ENCODE measurements around the gene SPTLC3. TPM values are rescaled to one million over a fixed set of nuclear protein-coding genes. Genes with fewer than 3 reads are reported as not detected.

Gene SPTLC3
- total and polyA plus RNA-seq, 2 of the 13 experiments (the other 11 are each of a cell fraction or from before 2014, with no cell fraction given), result 20.5 to 95.6 TPM

DNA sequence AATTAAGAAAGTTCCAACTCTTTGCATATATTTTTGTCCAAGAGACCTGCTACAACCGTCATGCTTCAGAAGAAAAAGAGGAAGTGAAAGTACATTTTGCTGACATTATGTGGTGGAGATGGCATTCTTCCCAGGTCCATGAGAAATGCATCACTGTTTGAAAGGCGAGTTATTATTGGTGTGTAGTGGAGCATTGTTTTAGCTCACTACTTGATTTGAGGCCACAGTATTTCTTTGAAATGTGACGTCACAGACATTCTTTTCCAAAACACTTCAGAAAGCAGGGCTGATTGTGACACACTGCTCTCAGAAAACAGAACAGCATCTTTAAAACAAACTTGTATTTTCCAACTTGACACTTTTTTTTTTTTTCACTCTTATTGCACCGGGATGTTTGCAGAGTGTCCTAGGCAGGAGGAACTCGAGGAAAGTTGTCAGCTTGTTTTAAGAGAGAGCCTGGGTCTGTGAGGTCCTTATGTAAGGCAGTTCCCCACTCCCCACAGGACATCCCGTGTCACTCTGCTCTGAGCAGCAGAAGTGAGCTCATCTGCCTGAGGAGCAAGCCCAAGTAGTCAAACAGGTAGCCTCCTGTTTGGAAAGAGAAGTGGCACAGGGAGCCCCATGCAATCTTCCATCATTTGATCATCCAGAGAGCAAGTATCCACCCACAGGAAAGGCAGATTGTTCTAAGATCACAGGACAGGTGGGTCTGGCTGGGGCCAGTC lies 1.1 kb downstream of the SPTLC3 start (continued):
- TF ChIP-seq ZNF484 (CRISPR knock-in tag; IDR thresholded peaks at IDR 0.05; ENCODE audit: borderline replicate concordance, low read depth), result no peak
- TF ChIP-seq, protein P1, sequence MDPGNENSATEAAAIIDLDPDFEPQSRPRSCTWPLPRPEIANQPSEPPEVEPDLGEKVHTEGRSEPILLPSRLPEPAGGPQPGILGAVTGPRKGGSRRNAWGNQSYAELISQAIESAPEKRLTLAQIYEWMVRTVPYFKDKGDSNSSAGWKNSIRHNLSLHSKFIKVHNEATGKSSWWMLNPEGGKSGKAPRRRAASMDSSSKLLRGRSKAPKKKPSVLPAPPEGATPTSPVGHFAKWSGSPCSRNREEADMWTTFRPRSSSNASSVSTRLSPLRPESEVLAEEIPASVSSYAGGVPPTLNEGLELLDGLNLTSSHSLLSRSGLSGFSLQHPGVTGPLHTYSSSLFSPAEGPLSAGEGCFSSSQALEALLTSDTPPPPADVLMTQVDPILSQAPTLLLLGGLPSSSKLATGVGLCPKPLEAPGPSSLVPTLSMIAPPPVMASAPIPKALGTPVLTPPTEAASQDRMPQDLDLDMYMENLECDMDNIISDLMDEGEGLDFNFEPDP (CRISPR knock-in tag; conservative IDR thresholded peaks at IDR 0.05), result no peak
- no peak for TF ChIP-seq ARNT (IDR thresholded peaks at IDR 0.05)
- TF ChIP-seq ZNF782 (CRISPR knock-in tag; IDR thresholded peaks at IDR 0.05; ENCODE audit: borderline replicate concordance), result no peak
- no peak for TF ChIP-seq ZNF878 (CRISPR knock-in tag; IDR thresholded peaks at IDR 0.05)
- TF ChIP-seq, protein P2, sequence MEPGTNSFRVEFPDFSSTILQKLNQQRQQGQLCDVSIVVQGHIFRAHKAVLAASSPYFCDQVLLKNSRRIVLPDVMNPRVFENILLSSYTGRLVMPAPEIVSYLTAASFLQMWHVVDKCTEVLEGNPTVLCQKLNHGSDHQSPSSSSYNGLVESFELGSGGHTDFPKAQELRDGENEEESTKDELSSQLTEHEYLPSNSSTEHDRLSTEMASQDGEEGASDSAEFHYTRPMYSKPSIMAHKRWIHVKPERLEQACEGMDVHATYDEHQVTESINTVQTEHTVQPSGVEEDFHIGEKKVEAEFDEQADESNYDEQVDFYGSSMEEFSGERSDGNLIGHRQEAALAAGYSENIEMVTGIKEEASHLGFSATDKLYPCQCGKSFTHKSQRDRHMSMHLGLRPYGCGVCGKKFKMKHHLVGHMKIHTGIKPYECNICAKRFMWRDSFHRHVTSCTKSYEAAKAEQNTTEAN (CRISPR knock-in tag; conservative IDR thresholded peaks at IDR 0.05), result no peak
- TF ChIP-seq ZFP82 (CRISPR knock-in tag; IDR thresholded peaks at IDR 0.05; ENCODE audit: borderline replicate concordance), result no peak
- TF ChIP-seq, protein P3, sequence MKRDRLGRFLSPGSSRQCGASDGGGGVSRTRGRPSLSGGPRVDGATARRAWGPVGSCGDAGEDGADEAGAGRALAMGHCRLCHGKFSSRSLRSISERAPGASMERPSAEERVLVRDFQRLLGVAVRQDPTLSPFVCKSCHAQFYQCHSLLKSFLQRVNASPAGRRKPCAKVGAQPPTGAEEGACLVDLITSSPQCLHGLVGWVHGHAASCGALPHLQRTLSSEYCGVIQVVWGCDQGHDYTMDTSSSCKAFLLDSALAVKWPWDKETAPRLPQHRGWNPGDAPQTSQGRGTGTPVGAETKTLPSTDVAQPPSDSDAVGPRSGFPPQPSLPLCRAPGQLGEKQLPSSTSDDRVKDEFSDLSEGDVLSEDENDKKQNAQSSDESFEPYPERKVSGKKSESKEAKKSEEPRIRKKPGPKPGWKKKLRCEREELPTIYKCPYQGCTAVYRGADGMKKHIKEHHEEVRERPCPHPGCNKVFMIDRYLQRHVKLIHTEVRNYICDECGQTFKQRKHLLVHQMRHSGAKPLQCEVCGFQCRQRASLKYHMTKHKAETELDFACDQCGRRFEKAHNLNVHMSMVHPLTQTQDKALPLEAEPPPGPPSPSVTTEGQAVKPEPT (CRISPR knock-in tag; IDR thresholded peaks at IDR 0.05; ENCODE audit: low read depth), result no peak
- TF ChIP-seq, protein P4, sequence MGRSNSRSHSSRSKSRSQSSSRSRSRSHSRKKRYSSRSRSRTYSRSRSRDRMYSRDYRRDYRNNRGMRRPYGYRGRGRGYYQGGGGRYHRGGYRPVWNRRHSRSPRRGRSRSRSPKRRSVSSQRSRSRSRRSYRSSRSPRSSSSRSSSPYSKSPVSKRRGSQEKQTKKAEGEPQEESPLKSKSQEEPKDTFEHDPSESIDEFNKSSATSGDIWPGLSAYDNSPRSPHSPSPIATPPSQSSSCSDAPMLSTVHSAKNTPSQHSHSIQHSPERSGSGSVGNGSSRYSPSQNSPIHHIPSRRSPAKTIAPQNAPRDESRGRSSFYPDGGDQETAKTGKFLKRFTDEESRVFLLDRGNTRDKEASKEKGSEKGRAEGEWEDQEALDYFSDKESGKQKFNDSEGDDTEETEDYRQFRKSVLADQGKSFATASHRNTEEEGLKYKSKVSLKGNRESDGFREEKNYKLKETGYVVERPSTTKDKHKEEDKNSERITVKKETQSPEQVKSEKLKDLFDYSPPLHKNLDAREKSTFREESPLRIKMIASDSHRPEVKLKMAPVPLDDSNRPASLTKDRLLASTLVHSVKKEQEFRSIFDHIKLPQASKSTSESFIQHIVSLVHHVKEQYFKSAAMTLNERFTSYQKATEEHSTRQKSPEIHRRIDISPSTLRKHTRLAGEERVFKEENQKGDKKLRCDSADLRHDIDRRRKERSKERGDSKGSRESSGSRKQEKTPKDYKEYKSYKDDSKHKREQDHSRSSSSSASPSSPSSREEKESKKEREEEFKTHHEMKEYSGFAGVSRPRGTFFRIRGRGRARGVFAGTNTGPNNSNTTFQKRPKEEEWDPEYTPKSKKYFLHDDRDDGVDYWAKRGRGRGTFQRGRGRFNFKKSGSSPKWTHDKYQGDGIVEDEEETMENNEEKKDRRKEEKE (IDR thresholded peaks at IDR 0.05), result no peak
- no peak for TF ChIP-seq PHF5A (CRISPR knock-in tag; IDR thresholded peaks at IDR 0.05; ENCODE audit: low read depth, unreplicated experiment)
- no peak for TF ChIP-seq ZNF282 (IDR thresholded peaks at IDR 0.05; ENCODE audit: partially characterized antibody)
- TF ChIP-seq KLF9 (CRISPR knock-in tag; IDR thresholded peaks at IDR 0.05; ENCODE audit: low read depth), result no peak
- TF ChIP-seq ZNF577 (CRISPR knock-in tag; IDR thresholded peaks at IDR 0.05; ENCODE audit: borderline replicate concordance, low read depth), result no peak
- no peak for TF ChIP-seq ZNF7 (CRISPR knock-in tag; IDR thresholded peaks at IDR 0.05)
- TF ChIP-seq, protein P5, sequence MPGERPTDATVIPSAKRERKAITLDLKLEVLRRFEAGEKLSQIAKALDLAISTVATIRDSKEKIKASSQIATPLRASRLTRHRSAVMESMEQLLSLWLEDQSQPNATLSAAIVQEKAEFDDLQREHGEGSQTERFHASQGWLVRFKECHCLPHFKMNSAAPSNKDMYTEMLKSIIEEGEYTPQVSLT (CRISPR knock-in tag; IDR thresholded peaks at IDR 0.05; ENCODE audit: borderline replicate concordance, low read depth), result no peak
- TF ChIP-seq ZNF776 (CRISPR knock-in tag; IDR thresholded peaks at IDR 0.05), result no peak
- no peak for TF ChIP-seq HNRNPLL (IDR thresholded peaks at IDR 0.05; ENCODE audit: low read depth, low read length, poor library complexity, severe bottlenecking)
- no peak for TF ChIP-seq ZFYVE20 (CRISPR knock-in tag; IDR thresholded peaks at IDR 0.05; ENCODE audit: borderline replicate concordance, low read depth)
- no peak for TF ChIP-seq RXRA (CRISPR knock-in tag; IDR thresholded peaks at IDR 0.05)
- TF ChIP-seq SMARCC2 (IDR thresholded peaks at IDR 0.05), result no peak
- TF ChIP-seq TCF7 (IDR thresholded peaks at IDR 0.05; ENCODE audit: low read depth), result no peak
- TF ChIP-seq ZNF121 (CRISPR knock-in tag; IDR thresholded peaks at IDR 0.05), result no peak
- TF ChIP-seq FOXA1 (IDR thresholded peaks at IDR 0.05), result no peak
- TF ChIP-seq FOXA1 (CRISPR knock-in tag; IDR thresholded peaks at IDR 0.05), result no peak
